A549 (cell line): ENCODE data around the gene AP2A2. TPM values are rescaled to one million over a fixed set of nuclear protein-coding genes. Genes with fewer than 3 reads are reported as not detected.
A peak's percentile ranks its signal among the peaks of the same experiment; 100 is the strongest.

Source experiments
- ATAC-seq, 2 experiments: fragments of 200-7000 bp in 1 of 2; fragments of >200 bp in 1 of 2; cut with Nextera tagmentation in 1 of 2; cut with Tn5 transposase in 1 of 2; 3 replicates each; pipeline versions ENCODE4 v1.8.0 to v1.9.1; 2018 to 2020; ENCODE audit warnings: mild to moderate bottlenecking in 1 of 2, moderate library complexity in 1 of 2
- CTCF ChIA-PET: fragments of 300-600 bp; sonication (Branson Sonifier 250); formaldehyde crosslinking; extraction: SDS; loops from one replicate; lab custom pipeline; 2021; ENCODE audit warnings: antibody characterized with exemption, inconsistent platforms; lab: Yijun Ruan, JAX
- POLR2A ChIA-PET: fragments of 350-600 bp; formaldehyde crosslinking; extraction: SDS; loops from one replicate; lab custom pipeline; 2021; ENCODE audit warnings: antibody characterized with exemption, inconsistent platforms; lab: Yijun Ruan, JAX
- DNase-seq, 2 experiments: peaks; one replicate each; pipeline versions ENCODE4 v3.0.0 to v3.0.0-alpha.2; 2011 to 2016; ENCODE audit warnings: low read depth in 1 of 2, low spot score in 1 of 2
- FAIRE-seq: peaks from 2 replicates; lab custom pipeline; 2011; peaks lifted over from hg19 to GRCh38; lab: Jason Lieb, UNC
- H3K27ac ChIP-seq, 2 experiments: fragments of >200 bp; sonication (Bioruptor Twin); formaldehyde crosslinking; 3 replicates each; pipeline ENCODE4 v1.5.1; 2016 to 2017
- H3K4me1 ChIP-seq: fragments of >200 bp; sonication (Bioruptor Twin); formaldehyde crosslinking; 3 replicates; pipeline ENCODE4 v1.6.1; 2016
- H3K4me2 ChIP-seq: fragments of >200 bp; sonication (Bioruptor Twin); formaldehyde crosslinking; 3 replicates; pipeline ENCODE4 v1.6.1; 2016
- H3K4me3 ChIP-seq: fragments of >200 bp; sonication (Bioruptor Twin); formaldehyde crosslinking; 3 replicates; pipeline ENCODE4 v1.5.1; 2016
- H3K9me3 ChIP-seq: fragments of >200 bp; sonication (Bioruptor Twin); formaldehyde crosslinking; 3 replicates; pipeline ENCODE4 v1.6.1; 2016
- BHLHE40 ChIP-seq: IDR thresholded peaks from 2 replicates; pipeline ENCODE4 v1.6.1; 2012; ENCODE audit warnings: low read depth, low read length, inconsistent platforms
- CHD4 ChIP-seq: fragments of 200-600 bp; sonication (generic); IDR thresholded peaks from 2 replicates; pipeline ENCODE4 v1.6.1; 2016; ENCODE audit warnings: antibody characterized with exemption, mild to moderate bottlenecking, borderline replicate concordance
- EHF ChIP-seq: fragments of 250-450 bp; sonication (Bioruptor Pico); IDR thresholded peaks from 2 replicates; pipeline ENCODE4 v1.5.0; 2020; ENCODE audit warnings: mild to moderate bottlenecking
- EP300 ChIP-seq, 2 experiments: fragments of >200 bp; sonication (Bioruptor Twin); formaldehyde crosslinking; IDR thresholded peaks; 2 replicates in 1 of 2; 3 replicates in 1 of 2; pipeline ENCODE4 v1.6.1; 2016 to 2017
- FOSB ChIP-seq: fragments of 250-450 bp; sonication (Bioruptor Pico); IDR thresholded peaks from 2 replicates; pipeline ENCODE4 v1.5.0; 2020; ENCODE audit warnings: mild to moderate bottlenecking, moderate library complexity
- FOSL2 ChIP-seq, 2 experiments: fragments of 450-650 bp in 1 of 2; fragments of >200 bp in 1 of 2; sonication (Bioruptor Twin) in 1 of 2; formaldehyde crosslinking; IDR thresholded peaks; 2 replicates each; pipeline versions ENCODE4 v1.5.0 to v1.6.1; 2016 to 2020; ENCODE audit warnings: mild to moderate bottlenecking in 1 of 2, moderate library complexity in 1 of 2
- FOXS1 ChIP-seq: fragments of 250-450 bp; sonication (Bioruptor Pico); IDR thresholded peaks from 2 replicates; pipeline ENCODE4 v1.5.0; 2020; ENCODE audit warnings: mild to moderate bottlenecking, moderate library complexity
- GATA3 ChIP-seq: IDR thresholded peaks from 2 replicates; pipeline ENCODE4 v1.6.1; 2012; ENCODE audit warnings: borderline replicate concordance
- JUN ChIP-seq, 2 experiments: fragments of >200 bp; sonication (Bioruptor Twin); formaldehyde crosslinking; IDR thresholded peaks; 2 replicates in 1 of 2; 3 replicates in 1 of 2; pipeline ENCODE4 v1.6.1; 2016 to 2017
- KDM5A ChIP-seq: fragments of 200-600 bp; sonication (generic); IDR thresholded peaks from 2 replicates; pipeline ENCODE4 v1.6.1; 2016; ENCODE audit warnings: antibody characterized with exemption, mild to moderate bottlenecking
- MYC ChIP-seq: IDR thresholded peaks from 2 replicates; pipeline ENCODE4 v1.6.1; 2012; ENCODE audit warnings: mild to moderate bottlenecking, inconsistent platforms, low read length, improper control_type of control experiment, borderline replicate concordance
- NPAS2 ChIP-seq: fragments of 250-450 bp; sonication (Bioruptor Pico); IDR thresholded peaks from 2 replicates; pipeline ENCODE4 v1.8.0; 2022; ENCODE audit warnings: mild to moderate bottlenecking, moderate library complexity, borderline replicate concordance
- REST ChIP-seq: fragments of 200-600 bp; sonication (generic); IDR thresholded peaks from 2 replicates; pipeline ENCODE4 v1.6.1; 2016; ENCODE audit warnings: antibody characterized with exemption, mild to moderate bottlenecking, moderate library complexity
- SMC3 ChIP-seq: fragments of >200 bp; sonication (Bioruptor Twin); formaldehyde crosslinking; IDR thresholded peaks from 3 replicates; pipeline ENCODE4 v1.6.1; 2018; ENCODE audit warnings: inconsistent platforms
- TP53 ChIP-seq: fragments of 250-450 bp; sonication (Bioruptor Pico); IDR thresholded peaks from 2 replicates; pipeline ENCODE4 v1.5.0; 2021; ENCODE audit warnings: mild to moderate bottlenecking, moderate library complexity
- ZSCAN20 ChIP-seq: fragments of 250-450 bp; sonication (Bioruptor Pico); IDR thresholded peaks from 2 replicates; pipeline ENCODE4 v1.8.0; 2022; ENCODE audit warnings: mild to moderate bottlenecking, moderate library complexity
- whole genome bisulfite sequencing: methylation state at CpG from one replicate; pipeline ENCODE4 v1.1.6; 2017; ENCODE audit errors: missing lambda C conversion rate; 5-methylcytosine and 5-hydroxymethylcytosine counted together
- polyA plus RNA-seq, 4 experiments: library from polyadenylated mRNA; depleted of rRNA in 3 of 4; stranded (reverse); fragments of >200 nt; fragmentation: RNase III in 1 of 4; extraction: RNeasy Plus Mini Kit Qiagen cat#74134 plus additional on column Dnase treatment in 1 of 4; gene quantifications; 2 replicates in 3 of 4; 3 replicates in 1 of 4; pipeline ENCODE4 v1.2.3, GENCODE V29; 2011 to 2017
- TF ChIP-seq, protein P1 (sequence below): IDR thresholded peaks from 2 replicates; pipeline ENCODE4 v1.6.1; 2012
- TF ChIP-seq, protein P2 (sequence below): IDR thresholded peaks from 2 replicates; pipeline ENCODE4 v1.6.1; 2012
- TF ChIP-seq, protein P3 (sequence below): fragments of 450-650 bp; IDR thresholded peaks from 2 replicates; pipeline ENCODE4 v1.6.1; 2014; ENCODE audit warnings: antibody characterized with exemption
- TF ChIP-seq, protein P4 (sequence below): fragments of >200 bp; sonication (Bioruptor Twin); formaldehyde crosslinking; IDR thresholded peaks from 2 replicates; pipeline ENCODE4 v1.6.1; 2016
- TF ChIP-seq, protein P5 (sequence below): fragments of >200 bp; sonication (Bioruptor Twin); formaldehyde crosslinking; IDR thresholded peaks from 3 replicates; pipeline ENCODE4 v1.6.1; 2016

AP2A2 gene
- polyA plus RNA-seq, 2 of the 4 experiments (the other 2 are of a cell fraction) = 39.4 to 60.4 TPM

DNA sequence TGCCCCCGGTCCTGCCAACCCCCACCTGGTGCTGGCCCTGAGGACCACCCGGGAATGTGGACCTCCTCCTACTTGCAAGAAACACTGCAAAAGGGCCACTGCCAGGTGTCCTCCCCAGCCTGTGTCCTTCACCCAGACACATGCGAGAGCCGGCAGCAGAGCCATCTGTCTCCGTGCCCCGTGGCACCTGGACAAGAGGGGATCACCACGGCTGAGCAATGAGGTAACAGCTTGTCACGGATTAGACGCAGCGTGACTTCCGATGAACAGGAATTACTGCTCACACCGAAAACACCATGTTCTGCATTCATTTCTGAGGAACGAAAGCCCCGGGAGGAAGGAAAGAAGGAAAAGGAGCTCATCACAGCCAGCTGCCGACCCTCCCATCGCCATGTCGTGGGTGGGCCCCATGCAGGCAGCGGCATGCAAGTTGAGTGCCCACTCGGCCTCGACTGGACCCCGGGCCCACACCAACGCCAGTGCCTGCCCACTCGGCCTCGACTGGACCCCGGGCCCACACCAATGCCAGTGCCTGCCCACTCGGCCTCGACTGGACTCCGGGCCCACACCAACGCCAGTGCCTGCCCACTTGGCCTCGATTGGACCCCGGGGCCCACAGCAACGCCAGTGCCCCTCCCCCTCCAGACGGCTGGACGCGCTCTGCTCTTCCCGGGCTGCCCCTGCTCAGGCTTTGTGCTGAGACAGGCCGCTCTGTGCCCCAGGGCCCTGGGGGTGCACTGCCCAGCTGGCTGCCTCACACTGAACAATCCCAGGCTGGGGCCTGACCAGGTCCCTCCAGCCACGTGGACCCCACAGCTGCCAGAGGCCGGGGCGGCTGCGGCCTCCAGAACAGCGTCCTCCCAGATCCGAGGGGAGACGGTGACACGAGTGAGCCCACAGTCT, 37.1 kb upstream of the AP2A2 start:
- no peaks in the 10 kb centered on the region for H3K9me3 ChIP-seq
- TF ChIP-seq REST (no peak), FOXS1 (CRISPR knock-in tag) (no peak), MYC (no peak), FOSL2 (IDR thresholded peaks at IDR 0.05) (no peak), FOSL2 (CRISPR knock-in tag; IDR thresholded peaks at IDR 0.05) (no peak), SMC3 (no peak), FOSB (no peak)
- TF ChIP-seq, protein P1, sequence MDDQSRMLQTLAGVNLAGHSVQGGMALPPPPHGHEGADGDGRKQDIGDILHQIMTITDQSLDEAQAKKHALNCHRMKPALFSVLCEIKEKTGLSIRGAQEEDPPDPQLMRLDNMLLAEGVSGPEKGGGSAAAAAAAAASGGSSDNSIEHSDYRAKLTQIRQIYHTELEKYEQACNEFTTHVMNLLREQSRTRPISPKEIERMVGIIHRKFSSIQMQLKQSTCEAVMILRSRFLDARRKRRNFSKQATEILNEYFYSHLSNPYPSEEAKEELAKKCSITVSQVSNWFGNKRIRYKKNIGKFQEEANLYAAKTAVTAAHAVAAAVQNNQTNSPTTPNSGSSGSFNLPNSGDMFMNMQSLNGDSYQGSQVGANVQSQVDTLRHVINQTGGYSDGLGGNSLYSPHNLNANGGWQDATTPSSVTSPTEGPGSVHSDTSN = no peak
- TF ChIP-seq, protein P2, sequence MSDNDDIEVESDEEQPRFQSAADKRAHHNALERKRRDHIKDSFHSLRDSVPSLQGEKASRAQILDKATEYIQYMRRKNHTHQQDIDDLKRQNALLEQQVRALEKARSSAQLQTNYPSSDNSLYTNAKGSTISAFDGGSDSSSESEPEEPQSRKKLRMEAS = no peak
- TF ChIP-seq, protein P3, sequence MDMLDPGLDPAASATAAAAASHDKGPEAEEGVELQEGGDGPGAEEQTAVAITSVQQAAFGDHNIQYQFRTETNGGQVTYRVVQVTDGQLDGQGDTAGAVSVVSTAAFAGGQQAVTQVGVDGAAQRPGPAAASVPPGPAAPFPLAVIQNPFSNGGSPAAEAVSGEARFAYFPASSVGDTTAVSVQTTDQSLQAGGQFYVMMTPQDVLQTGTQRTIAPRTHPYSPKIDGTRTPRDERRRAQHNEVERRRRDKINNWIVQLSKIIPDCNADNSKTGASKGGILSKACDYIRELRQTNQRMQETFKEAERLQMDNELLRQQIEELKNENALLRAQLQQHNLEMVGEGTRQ = no peak
- H3K4me2 ChIP-seq = no peak overlapping the region
- H3K27ac ChIP-seq = no peak overlapping the region
- H3K4me3 ChIP-seq = no peak overlapping the region
- no peaks in the 10 kb centered on the region for H3K4me1 ChIP-seq
- ChIA-PET POLR2A (no interaction called here), CTCF (interaction anchor here (0.7 to 2.9 kb wide), 4 partner anchors 10 to 163 kb away, joined by 3 to 11 read pairs (median 5); no protein-coding TSS in a partner anchor)
- FAIRE-seq = no peak
- DNase-seq = no peak
- WGBS = 93% methylated on average over 41 of the region's 45 CpGs
- no peak for ATAC-seq

DNA sequence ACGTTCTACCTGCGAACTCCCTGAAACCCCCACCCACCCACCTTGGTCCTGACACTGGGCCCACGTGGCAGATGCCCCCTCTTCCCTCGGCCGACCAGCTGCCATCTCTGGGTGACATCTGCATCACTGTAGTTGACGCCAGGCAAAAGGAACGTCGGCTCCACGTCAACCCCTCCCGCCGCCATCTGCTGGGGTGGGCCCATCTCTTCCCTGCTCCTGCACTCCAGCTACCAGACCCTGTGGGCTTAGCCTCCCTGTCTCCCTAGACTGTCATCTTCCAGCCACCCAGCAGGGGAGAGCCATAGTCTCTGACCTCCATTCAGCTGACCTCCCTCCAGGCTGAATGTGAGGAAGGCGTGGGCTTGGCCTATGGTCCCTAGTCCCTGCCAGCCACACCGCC, 36.4 kb upstream of the AP2A2 start:
- WGBS = 95% methylated on average over 13 of the region's 13 CpGs
- DNase-seq (no peak), FAIRE-seq (no peak), ATAC-seq (peak; percentile 11 to 22; a peak in 1 of 6 replicates)
- Histone ChIP-seq H3K4me1 (no peaks in the 10 kb centered on the region), H3K27ac (no peak overlapping the region), H3K9me3 (no peaks in the 10 kb centered on the region), H3K4me2 (no peak overlapping the region), H3K4me3 (no peak overlapping the region)
- TF ChIP-seq ZSCAN20 (CRISPR knock-in tag) (no peak), JUN (IDR thresholded peaks at IDR 0.05) (no peak), NPAS2 (CRISPR knock-in tag) (no peak), EP300 (IDR thresholded peaks at IDR 0.05) (no peak), KDM5A (no peak), CHD4 (no peak), BHLHE40 (no peak), EHF (no peak), TP53 (CRISPR knock-in tag) (no peak), GATA3 (no peak)
- TF ChIP-seq, protein P4, sequence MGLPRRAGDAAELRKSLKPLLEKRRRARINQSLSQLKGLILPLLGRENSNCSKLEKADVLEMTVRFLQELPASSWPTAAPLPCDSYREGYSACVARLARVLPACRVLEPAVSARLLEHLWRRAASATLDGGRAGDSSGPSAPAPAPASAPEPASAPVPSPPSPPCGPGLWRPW = no peak
- TF ChIP-seq, protein P5, sequence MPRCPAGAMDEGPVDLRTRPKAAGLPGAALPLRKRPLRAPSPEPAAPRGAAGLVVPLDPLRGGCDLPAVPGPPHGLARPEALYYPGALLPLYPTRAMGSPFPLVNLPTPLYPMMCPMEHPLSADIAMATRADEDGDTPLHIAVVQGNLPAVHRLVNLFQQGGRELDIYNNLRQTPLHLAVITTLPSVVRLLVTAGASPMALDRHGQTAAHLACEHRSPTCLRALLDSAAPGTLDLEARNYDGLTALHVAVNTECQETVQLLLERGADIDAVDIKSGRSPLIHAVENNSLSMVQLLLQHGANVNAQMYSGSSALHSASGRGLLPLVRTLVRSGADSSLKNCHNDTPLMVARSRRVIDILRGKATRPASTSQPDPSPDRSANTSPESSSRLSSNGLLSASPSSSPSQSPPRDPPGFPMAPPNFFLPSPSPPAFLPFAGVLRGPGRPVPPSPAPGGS = no peak
- ChIA-PET CTCF (interaction anchor here (1.5 kb wide), 1 partner anchor 42 kb away, joined by 3 read pairs; no protein-coding TSS in a partner anchor), POLR2A (no interaction called here)
